NCI-H748 (cell line): ENCODE measurements around the gene PHYHD1.

ENCODE experiments used
- DNase-seq: peaks from one replicate; lab custom pipeline; 2025; ENCODE audit not compliant: unreplicated experiment; lab: John Stamatoyannopoulos, UW

The PHYHD1 gene

DNA sequence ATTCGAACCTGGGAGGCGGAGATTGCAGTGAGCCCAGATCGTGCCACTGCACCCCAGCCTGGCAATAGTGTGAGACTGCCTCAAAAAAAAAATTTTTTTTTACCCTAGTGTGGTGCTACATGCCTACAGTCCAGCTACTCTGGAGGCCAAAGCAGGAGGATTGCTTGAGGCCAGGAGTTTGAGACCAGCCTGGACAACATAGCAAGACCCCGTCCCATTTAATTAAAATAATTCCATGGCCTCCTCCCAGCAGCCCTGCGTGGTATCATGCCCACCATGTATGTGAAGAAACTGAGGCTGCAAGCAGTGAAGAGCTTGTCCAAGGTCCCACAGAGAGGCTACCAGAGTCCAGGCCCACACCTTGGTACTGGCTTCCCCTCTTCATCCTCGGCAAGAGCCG, 19.4 kb upstream of the PHYHD1 start:
- no peak for DNase-seq

GRCh38 chr9:128901822-128902221, 19.0 kb upstream of the PHYHD1 start:
- no peak for DNase-seq

- peak; percentile 35 for DNase-seq
Observed at GRCh38 chr9:128902351-128903078, 18.3 kb upstream of the PHYHD1 start.

DNA sequence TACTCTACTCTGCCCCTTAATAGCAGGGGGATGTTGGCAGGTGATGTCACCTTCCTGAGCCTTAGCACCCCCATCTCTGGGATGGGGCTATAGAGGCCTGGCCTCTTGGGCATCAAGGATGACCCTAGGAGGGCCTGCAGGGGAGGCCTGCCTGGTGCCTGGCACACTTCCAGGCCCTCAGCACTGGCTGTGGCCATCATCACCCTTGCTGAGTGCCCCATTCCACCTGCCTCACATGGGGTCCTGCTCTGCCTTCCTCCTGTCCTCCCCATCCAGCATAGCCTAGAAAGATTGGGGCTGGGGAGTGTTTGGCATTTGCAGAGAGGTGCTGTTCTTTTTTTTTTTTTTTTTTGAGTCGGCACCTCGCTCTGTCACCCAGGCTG, 17.7 kb upstream of the PHYHD1 start:
- DNase-seq = no peak

- no peak for DNase-seq
Observed at GRCh38 chr9:128903871-128904620, 16.7 kb upstream of the PHYHD1 start.

GRCh38 chr9:128905964-128906363, 14.8 kb upstream of the PHYHD1 start:
- no peak for DNase-seq

DNA sequence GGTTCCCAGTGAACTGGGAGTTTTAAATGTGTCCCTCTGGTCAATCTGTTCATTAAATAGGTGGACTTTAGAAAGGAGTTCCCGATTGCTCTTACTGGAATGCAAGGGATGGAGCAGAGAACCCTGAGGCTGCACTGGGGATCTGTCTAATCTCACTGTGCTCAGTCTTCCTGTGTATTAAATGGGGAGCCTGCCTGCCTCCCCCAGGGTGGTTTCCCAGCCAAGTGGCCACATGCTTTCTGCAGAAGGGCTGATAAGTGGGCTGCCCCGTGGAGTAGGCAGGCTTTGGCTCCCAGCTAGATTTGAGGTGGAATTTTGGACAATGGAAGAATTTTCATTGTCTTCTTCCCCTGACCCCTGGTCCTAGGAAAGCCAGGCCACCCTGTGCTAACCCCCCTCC, 14.0 kb upstream of the PHYHD1 start:
- DNase-seq = no peak

DNA sequence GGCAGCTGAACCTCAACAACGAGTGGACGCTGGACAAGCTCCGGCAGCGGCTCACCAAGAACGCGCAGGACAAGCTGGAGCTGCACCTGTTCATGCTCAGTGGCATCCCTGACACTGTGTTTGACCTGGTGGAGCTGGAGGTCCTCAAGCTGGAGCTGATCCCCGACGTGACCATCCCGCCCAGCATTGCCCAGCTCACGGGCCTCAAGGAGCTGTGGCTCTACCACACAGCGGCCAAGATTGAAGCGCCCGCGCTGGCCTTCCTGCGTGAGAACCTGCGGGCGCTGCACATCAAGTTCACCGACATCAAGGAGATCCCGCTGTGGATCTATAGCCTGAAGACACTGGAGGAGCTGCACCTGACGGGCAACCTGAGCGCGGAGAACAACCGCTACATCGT, 12.4 kb upstream of the PHYHD1 start:
- no peak for DNase-seq

GRCh38 chr9:128909859-128910258, 10.9 kb upstream of the PHYHD1 start:
- no peak for DNase-seq

- DNase-seq = no peak
Observed at GRCh38 chr9:128910906-128911305, 9.9 kb upstream of the PHYHD1 start.

DNA sequence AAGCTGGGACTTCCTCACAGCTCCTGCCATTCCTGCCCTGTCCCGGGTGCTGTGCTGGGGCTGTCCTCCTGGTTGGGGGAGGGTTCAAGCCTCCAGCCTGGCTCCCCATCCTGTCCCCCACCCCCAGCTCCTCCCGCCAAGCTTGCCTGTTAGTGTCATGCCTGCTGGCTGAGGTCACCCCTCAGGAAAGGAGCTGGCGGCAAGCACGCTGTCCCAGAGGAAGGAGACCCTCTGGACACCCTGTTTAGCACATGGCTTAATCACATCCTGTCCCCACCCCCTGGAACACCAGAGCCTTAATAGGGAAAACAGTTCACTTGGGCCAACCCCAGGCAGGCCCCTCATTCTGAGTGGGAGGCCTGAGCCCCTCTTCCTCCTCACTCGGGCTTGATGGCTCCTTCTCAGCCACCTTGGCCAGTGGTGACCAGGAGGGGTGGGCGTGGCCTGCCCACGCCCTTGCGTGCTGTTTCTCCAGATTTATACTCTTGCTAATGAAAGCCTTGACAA, 9.2 kb upstream of the PHYHD1 start:
- DNase-seq = no peak

DNA sequence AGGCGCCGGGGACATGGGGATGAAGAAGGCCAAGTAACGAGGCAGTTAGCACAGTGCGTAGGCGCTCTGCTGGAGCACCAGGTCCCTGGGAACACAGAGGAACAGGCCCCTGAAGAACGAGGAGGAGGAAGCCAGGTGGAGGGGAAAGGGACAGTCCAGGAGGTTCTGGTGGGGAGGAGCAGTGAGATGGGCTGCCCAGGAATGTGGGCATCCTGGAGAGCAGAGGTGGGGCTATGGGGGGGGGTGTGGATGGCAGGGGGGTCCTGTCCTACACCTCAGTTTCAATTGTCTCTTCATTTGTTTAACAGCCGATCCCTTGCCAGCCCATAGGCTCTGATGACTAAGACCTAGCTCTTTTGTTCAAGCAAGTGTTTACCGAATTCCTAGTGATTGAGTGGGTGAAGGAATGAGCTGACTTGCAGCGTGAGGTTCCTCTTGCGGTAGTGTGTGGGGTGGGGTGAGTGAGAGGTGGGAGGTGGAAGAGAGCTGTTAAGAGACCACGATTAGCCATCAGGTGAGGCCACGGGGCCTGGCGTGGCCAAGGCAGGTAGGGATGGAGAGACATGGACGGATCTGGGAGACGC, 8.4 kb upstream of the PHYHD1 start:
- no peak for DNase-seq

- DNase-seq = no peak
Observed at GRCh38 chr9:128913048-128913900, 7.5 kb upstream of the PHYHD1 start.

GRCh38 chr9:128913995-128914772, 6.6 kb upstream of the PHYHD1 start:
- no peak for DNase-seq

DNA sequence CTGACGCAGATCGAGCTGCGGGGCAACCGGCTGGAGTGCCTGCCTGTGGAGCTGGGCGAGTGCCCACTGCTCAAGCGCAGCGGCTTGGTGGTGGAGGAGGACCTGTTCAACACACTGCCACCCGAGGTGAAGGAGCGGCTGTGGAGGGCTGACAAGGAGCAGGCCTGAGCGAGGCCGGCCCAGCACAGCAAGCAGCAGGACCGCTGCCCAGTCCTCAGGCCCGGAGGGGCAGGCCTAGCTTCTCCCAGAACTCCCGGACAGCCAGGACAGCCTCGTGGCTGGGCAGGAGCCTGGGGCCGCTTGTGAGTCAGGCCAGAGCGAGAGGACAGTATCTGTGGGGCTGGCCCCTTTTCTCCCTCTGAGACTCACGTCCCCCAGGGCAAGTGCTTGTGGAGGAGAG, 4.6 kb upstream of the PHYHD1 start:
- DNase-seq = no peak

- no peak for DNase-seq
Observed at GRCh38 chr9:128916745-128917144, 4.0 kb upstream of the PHYHD1 start.

GRCh38 chr9:128917151-128917849, 3.5 kb upstream of the PHYHD1 start:
- no peak for DNase-seq

GRCh38 chr9:128918921-128919320, 1.9 kb upstream of the PHYHD1 start:
- DNase-seq = no peak

GRCh38 chr9:128919402-128920089, 1.2 kb upstream of the PHYHD1 start:
- no peak for DNase-seq
